ENCODE data around the gene PITPNM3.
"Not testable (repeated sequence)": the region's sequence is repeated elsewhere in the genome, so short reads cannot be mapped to it uniquely, and the experiment has no call there.

PITPNM3 gene

GRCh38 chr17:6574687-6575595, 18.6 kb upstream of the PITPNM3 start:
- DNase-seq, result no peak

- no peak for DNase-seq
These were observed 17.8 kb upstream of the PITPNM3 start for GRCh38 chr17:6573982-6574686.

GRCh38 chr17:6573495-6573894, 17.1 kb upstream of the PITPNM3 start:
- DNase-seq, result not testable (repeated sequence)

- no peak for DNase-seq
These were observed 16.6 kb upstream of the PITPNM3 start for GRCh38 chr17:6572972-6573370.

GRCh38 chr17:6571452-6571781, 15.1 kb upstream of the PITPNM3 start:
- no peak for DNase-seq

GRCh38 chr17:6570731-6571451, 14.5 kb upstream of the PITPNM3 start:
- no peak for DNase-seq

GRCh38 chr17:6569370-6570285, 13.3 kb upstream of the PITPNM3 start:
- no peak for DNase-seq

- DNase-seq, result no peak
These were observed 11.9 kb upstream of the PITPNM3 start for GRCh38 chr17:6568184-6568758.

GRCh38 chr17:6567528-6568183, 11.3 kb upstream of the PITPNM3 start:
- no peak for DNase-seq

GRCh38 chr17:6561446-6561845, 5.1 kb upstream of the PITPNM3 start:
- no peak for DNase-seq

GRCh38 chr17:6560496-6560895, 4.1 kb upstream of the PITPNM3 start:
- no peak for DNase-seq

GRCh38 chr17:6559753-6560215, 3.4 kb upstream of the PITPNM3 start:
- DNase-seq, result no peak

- no peak for DNase-seq
These were observed 2.8 kb upstream of the PITPNM3 start for GRCh38 chr17:6558932-6559752.

GRCh38 chr17:6558276-6558675, 1.9 kb upstream of the PITPNM3 start:
- DNase-seq, result no peak

- DNase-seq, result no peak
These were observed 684 bp upstream of the PITPNM3 start for GRCh38 chr17:6557040-6557438.

- DNase-seq, result no peak
These were observed 829 bp downstream of the PITPNM3 start for GRCh38 chr17:6555331-6556120.

- no peak for DNase-seq
These were observed 1.5 kb downstream of the PITPNM3 start for GRCh38 chr17:6554871-6555330.

- DNase-seq, result no peak
These were observed 2.0 kb downstream of the PITPNM3 start for GRCh38 chr17:6554342-6554741.

GRCh38 chr17:6551869-6552531, 4.4 kb downstream of the PITPNM3 start:
- no peak for DNase-seq
